ENCODE results near the gene EPPIN.
A peak's percentile ranks its signal among the peaks of the same experiment; 100 is the strongest.
"Not testable (repeated sequence)": the region's sequence is repeated elsewhere in the genome, so short reads cannot be mapped to it uniquely, and the experiment has no call there.

The EPPIN gene

GRCh38 chr20:45547206-45547770 lies at the start of gene EPPIN:
TSS of gene EPPIN (minus strand) at chr20:45547401. CDS start at chr20:45547357, 44 bp downstream.
- DNase-seq: no peak

DNA sequence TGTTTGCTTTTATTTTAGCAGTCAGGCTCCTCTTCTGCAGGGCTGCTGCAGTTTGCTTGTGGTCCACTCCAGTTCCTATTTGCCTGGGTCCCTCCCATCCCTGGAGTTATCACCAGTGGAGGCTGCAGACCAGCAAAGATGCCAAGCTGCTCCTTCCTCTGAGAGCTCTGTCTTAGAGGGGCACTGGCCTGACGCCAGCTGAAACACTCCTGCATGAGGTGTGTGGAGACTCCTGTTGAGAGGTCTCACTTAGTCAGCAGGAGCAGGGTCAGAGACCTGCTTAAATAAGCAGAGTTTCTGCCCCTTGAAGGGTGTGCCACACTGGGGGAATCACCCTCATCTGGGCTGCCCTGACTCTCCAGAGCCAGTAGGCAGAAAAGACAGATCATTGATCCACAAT lies 48.0 kb upstream of the EPPIN start:
- DNase-seq: no peak

DNA sequence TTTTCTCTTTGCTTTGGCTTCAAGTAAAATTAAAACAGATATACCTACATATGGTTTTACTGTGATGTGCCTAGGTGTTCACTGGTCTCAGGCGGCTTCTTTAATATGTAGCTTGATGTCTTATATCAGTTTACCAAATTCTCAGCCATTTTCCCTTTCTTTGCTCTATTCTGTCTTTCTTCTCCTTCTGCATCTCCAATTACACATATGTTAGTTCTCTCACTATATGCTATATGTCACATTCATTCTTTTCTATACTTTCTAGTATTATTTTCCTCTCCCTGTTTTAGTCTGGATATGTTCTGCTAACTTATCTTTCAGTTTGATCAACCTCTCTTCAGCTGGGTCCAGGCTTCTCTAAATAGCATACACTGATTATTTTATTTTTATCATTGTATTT lies 46.3 kb upstream of the EPPIN start:
- no peak for DNase-seq

DNA sequence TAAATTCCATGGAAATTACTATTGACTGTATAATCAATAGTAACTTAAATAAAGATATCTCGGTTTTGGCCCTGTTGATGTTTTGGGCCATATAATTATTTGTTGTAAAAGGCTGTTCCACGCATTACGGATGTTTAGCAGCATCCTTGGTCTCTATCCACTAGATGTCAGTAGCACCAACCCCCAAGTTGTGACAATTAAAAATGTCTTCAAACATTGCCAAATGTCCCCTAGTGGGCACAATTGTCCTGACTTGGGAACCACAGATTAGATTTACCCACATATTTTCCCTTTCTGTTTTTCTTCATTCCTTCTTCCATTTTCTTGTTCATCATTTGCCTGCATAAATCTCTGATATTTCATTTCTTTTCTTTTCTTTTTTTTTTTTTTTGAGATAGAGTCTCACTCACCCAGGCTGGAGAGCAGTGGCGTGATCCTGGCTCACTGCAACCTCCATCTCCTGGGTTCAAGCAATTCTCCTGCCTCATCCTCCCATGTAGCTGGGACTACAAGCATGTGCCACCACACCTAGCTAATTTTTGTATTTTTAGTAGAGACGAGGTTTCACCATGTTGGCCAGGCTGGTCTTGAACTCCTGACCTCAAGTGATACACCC lies 45.5 kb upstream of the EPPIN start:
- DNase-seq: peak; percentile 1

DNA sequence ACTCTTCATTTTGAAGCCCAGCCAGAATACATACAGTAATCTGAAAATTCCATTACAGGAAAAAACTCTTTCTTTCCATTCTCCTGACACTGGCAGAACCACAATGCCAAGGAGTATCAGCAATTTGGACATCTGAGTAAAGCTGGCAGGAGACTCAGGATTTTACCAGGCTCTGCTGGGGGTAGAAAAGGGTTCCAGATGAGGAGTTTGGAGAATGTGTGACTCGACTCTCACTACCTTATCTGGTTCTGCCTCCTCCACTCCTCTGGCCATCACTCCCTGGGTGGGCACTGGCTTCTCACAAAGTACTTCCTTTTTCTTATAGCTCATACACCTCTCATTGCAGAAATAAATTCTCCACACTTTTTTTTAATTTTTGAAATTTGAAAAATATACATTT lies 42.5 kb upstream of the EPPIN start:
- DNase-seq: no peak

DNA sequence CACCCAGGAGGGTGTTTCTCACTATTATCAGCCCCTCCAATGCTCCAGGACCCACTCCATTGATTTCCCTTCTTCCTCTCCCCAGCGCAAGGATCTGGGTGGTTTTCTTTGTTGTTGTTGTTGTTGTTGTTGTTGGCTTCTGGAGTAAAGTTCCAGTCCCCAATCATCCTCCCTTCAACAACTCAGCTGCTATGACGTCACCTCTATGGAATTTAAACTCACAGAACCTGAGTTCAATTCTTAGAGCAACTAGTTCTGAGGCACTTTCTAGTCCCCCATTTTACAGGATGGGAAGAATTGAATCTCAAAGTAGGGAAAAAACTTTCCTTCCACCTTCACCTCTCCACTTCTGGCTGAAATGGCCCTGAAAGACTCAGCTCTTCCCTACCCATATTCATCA lies 41.6 kb upstream of the EPPIN start:
- DNase-seq: no peak

DNA sequence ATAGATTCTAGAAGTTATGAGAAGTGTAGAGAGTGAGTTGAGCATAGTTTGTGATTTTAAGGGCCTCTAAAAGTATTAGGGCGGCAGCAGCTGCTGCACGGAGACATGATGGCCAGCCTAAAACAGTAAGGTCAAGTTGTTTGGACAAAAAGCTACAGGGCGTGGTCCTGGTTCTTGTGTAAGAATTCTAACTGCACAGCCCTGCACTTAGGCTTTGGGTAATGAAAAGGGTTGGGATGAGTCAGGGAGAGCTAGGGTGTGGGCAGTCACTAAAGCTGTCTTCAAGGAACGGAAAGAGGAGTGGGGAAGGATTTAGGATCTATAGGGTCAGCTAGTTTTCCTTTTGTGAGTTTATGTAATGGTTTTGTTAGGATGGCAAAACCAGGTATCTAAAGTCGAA lies 38.8 kb upstream of the EPPIN start:
- DNase-seq: not testable (repeated sequence)

- DNase-seq: not testable (repeated sequence)
These were observed 37.1 kb upstream of the EPPIN start for GRCh38 chr20:45584294-45584693.

GRCh38 chr20:45583502-45583901 lies 36.3 kb upstream of the EPPIN start:
- no peak for DNase-seq

DNA sequence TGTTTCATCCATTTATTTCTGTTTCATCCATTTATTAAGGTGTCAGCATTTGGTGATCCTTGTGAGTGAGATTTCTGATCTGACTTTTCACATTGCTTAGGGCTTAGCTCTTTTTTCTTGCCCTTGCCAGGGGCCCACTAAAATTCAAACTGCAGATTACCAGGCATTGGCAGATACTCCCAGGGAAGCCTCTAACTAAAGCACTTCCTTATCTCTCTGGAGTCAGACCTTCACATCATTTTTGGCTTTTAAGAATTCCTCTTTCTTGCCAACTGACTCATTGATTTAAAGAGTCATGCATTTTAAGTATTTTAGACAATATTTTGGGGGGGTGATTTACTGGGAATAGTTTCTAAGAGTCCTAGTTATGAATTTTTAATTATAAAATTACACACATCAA lies 34.5 kb upstream of the EPPIN start:
- no peak for DNase-seq

DNA sequence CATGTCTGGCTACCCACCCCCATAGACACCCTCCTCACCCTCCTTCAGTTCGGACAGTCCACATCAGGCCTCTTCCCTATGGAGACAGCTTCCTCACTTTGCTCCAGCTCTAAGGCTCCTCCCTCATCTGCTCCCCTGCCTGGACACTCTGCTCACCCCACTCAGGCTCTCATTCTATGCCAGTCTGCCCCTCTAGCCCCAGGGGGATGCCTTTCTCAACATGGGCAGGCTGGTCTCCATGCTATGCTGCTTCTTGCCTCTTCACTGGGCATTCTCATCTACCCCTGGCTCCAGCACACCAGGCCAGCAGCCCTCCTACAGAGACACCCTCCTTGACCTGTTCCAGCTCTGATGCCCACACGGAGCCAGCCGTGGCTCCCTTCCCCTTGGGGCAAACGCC lies 32.0 kb upstream of the EPPIN start, which contains the start of gene WFDC8:
TSS of gene WFDC8 (minus strand) at position 101 of the 400 bp plus-strand sequence. CDS start at position 64, 37 bp downstream.
- no peak for DNase-seq

GRCh38 chr20:45578231-45578630 lies 31.0 kb upstream of the EPPIN start:
- peak; percentile 60 for DNase-seq

DNA sequence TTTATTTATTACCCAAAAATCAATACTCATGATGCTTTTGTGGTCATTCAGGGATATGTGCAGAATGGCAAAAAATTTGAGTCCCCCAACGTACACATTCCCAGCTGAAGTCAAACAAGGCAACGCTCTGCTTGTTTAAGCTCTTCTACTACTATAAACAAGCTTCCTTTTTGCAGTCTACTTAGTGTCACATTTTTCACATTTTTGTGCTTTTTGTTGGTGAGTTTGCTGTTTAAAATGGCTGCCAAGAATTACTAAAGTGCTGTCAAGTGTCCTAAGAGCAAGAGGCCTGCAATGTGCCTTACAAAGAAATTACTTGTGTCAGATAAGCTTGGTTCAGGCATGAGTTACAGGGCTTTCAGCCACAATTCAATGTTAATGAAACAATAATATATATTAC lies 29.8 kb upstream of the EPPIN start:
- DNase-seq: no peak

GRCh38 chr20:45575931-45576330 lies 28.7 kb upstream of the EPPIN start:
- DNase-seq: no peak

DNA sequence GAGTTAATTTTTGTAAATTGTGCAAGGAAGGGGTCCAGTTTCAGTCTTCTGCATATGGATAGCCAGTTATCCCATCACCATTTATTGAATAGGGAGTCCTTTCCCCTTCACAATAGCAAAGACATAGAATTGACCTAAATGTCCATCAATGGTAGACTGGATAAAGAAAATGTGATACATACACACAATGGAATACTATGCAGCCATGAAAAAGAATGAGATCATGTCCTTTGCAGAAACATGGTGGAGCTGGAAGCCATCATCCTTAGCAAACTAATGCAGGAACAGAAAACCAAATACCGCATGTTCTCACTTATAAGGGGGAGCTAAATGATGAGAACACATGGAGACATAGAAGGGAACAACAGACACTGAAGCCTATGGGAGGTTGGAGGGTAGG lies 22.4 kb upstream of the EPPIN start:
- not testable (repeated sequence) for DNase-seq

DNA sequence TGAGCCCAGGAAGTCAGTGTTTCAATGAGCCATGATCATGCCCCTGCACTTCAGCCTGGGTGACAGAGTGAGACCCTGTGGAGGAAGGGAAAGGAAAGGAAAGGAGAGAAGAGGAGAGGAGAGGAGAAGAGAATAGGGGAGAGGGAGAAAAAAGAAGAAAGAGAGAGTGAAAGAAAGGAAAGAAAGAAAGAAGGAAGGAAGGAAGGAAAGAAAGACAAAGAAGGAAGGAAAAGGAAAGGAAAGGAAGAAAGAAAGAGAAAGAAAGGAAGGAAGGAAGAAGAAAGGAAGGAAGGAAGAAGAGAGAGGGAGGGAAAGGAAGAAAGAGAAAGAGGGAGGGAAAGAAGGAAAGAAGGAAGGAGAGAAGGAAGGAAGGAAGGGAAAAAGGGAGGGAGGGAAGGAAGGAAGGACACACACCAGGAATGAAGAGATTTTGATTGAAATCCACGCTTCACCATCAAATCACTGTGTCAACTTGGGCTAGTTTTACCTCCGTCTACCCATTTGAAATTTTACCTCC lies 17.6 kb upstream of the EPPIN start:
- DNase-seq: no peak

- DNase-seq: no peak
These were observed 8.0 kb upstream of the EPPIN start for GRCh38 chr20:45555198-45555597.

DNA sequence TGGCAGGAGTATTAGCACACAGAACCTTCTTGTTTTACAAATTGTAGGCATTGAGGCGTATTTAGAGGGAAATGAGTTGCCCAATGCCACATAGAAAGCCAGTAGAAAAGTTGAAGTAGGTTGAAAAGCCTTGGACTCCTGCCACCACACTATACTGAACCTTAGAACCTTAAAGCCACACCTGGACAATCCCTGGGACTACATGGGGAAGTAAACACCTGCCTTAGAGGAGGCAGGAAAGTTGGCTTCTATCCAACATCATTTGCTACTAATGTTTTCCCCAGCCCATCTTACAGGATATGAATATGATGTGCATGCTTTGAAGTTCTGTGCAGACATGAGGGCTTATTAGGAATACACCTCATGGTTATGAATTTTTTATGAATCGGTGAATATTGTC lies 5.3 kb upstream of the EPPIN start:
- no peak for DNase-seq

- no peak for DNase-seq
These were observed 3.6 kb upstream of the EPPIN start for GRCh38 chr20:45550765-45551164.

GRCh38 chr20:45548410-45548809 lies 1.2 kb upstream of the EPPIN start:
- DNase-seq: no peak

- peak; percentile 4 for DNase-seq
These were observed 1.3 kb downstream of the EPPIN start for GRCh38 chr20:45545754-45546453.

GRCh38 chr20:45545351-45545750 lies 1.9 kb downstream of the EPPIN start:
- DNase-seq: no peak

DNA sequence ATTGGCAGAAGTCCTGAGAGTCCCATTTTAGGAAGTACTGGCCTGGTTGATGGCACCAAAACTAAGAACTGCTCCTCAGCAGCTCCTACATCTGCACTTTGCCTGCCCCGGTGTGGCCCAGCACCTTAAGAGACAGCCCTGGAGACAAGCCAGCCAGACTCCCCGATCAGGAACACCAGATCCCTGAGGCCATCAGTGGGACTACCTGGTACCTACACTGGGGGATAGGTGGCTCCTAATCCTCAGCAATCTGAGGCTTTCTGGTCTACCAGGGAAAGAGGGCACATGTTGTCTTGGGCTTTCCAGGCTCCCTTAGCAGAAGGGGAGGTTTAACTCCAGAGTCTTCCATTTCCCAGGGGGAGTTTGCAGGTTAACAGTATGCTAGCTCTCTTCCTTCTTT lies 7.8 kb downstream of the EPPIN start, which contains the start of gene WFDC6:
TSS of gene WFDC6 (minus strand) at position 101 of the 400 bp plus-strand sequence. CDS start at position 26, 75 bp downstream.
- DNase-seq: no peak

GRCh38 chr20:45538209-45538799 lies 8.9 kb downstream of the EPPIN start:
- DNase-seq: no peak

Measured in retina (tissue), 1 donor.